Measurements from ENCODE around the gene THEMIS2. TPM values are rescaled to one million over a fixed set of nuclear protein-coding genes. Genes with fewer than 3 reads are reported as not detected.

Gene THEMIS2
- total and polyA plus RNA-seq, 2 of the 8 experiments (the other 6 are each of a cell fraction or from before 2014, with no cell fraction given): 12.4 to 28.0 TPM

- TF ChIP-seq EP300 (IDR thresholded peaks at IDR 0.05; ENCODE audit: borderline replicate concordance in 1 of 2, low read depth in 2 of 2, low read length in 2 of 2) (0 out of 3 replicates have a peak, but pooled peaks of 1 of the 2 experiments have one; percentile 12), POU5F1 (IDR thresholded peaks at IDR 0.05; ENCODE audit: low read depth, low read length) (no peak), TEAD4 (IDR thresholded peaks at IDR 0.05; ENCODE audit: low read depth, low read length) (peak; percentile 66; the same call in 1 of the 2 replicates), TAF1 (IDR thresholded peaks at IDR 0.05; ENCODE audit: low read depth, low read length) (peak; percentile 84), CBX5 (IDR thresholded peaks at IDR 0.05; ENCODE audit: low read depth, low read length) (no peak), FOSL1 (IDR thresholded peaks at IDR 0.05; ENCODE audit: insufficient read depth, low read depth, low read length) (no peak), SAP30 (IDR thresholded peaks at IDR 0.05; ENCODE audit: insufficient read depth, insufficient replicate concordance, low read length) (peak; percentile 57)
Observed at GRCh38 chr1:27934818-27935549, 62.6 kb downstream of the THEMIS2 start, which contains the start of gene SMPDL3B (continued).
